Cerebellar cortex (tissue), 1 donor: ENCODE data around the gene RABIF.
"Not testable (repeated sequence)": the region's sequence is repeated elsewhere in the genome, so short reads cannot be mapped to it uniquely, and the experiment has no call there.

Experiments used
- DNase-seq: peaks from one replicate; pipeline ENCODE4 v3.0.0-alpha.2; 2015; ENCODE audit warnings: low spot score

RABIF gene

DNA sequence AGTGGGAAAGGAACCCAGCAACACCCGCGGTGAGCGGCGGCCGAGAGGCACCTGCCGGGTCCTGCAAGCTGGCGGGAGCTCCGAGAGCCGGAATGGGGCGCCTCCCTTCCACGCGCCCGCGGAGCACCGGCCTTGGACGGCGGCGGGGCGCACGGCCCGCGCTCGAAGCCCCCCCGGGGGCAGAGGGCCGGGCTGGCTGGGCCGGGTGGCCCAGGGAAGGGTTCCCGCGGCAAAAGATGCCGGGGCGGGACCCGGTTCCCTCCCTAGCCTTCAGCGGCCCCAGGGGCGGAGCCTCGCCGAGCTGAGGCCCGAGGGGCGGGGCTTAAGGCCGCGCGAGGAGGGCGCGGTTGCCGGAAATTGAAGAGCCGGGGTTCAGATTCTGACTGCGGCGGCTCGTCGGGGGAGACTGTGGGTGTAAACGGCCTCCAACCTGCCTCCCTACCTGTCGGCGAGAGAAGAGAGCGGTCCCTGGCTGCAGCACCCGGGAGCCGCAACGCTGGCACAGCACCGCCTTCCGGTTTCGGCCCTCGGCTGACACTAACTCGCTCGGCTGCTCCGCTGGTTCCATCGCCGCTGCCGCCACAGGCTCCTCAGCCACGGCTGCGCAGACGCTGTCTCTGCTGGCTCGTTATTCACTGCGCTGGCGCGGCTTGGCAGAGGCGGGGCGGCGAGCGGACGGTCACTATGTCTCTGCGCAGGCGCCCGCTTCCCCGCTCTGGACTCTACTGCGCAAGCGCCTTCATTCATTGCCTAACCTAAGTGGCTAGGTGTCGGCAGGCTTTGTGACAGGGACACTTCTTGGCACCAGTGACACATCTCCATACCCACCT, at the start of gene RABIF:
TSS of gene RABIF (minus strand) at position 619 of the 830 bp plus-strand sequence. CDS start at position 568, 51 bp downstream.
- DNase-seq = peak; percentile 96

DNA sequence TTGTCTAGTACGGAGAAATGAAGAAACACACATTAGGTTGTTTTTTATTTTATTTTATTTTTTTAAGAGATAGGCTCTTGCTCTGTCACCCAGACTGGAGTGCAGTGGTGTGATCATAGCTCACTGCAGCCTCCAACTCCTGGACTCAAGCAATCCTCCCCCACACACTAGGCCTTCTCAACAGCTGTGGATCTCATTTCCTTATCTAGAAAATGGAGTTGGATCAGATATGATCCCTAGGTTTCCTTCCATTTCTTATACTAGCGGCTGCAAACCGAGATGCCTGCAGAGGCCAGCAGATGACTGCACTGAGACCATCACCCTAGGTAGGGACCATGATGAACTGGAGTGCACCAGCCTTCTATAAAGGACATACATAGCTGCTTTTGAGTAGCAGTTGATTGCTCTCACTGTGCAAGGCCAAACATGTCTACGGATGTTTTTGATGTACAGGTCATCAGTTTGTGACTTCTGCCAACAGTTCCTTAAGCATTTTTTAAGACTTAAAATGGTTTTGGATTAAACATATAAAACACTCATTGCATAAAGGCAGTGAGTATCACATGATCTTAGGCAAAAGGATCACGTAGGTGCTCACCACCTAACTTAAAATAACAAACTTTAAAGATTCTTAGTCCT, 49.5 kb upstream of the RABIF start:
- DNase-seq = no peak

DNA sequence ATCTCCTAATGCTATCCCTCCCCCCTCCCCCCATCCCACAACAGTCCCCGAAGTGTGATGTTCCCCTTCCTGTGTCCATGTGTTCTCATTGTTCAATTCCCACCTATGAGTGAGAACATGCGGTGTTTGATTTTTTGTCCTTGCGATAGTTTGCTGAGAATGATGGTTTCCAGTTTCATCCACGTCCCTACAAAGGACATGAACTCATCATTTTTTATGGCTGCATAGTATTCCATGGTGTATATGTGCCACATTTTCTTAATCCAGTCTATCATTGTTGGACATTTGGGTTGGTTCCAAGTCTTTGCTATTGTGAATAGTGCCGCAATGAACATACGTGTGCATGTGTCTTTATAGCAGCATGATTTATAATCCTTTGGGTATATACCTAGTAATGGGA, 47.5 kb upstream of the RABIF start:
- not testable (repeated sequence) for DNase-seq

DNA sequence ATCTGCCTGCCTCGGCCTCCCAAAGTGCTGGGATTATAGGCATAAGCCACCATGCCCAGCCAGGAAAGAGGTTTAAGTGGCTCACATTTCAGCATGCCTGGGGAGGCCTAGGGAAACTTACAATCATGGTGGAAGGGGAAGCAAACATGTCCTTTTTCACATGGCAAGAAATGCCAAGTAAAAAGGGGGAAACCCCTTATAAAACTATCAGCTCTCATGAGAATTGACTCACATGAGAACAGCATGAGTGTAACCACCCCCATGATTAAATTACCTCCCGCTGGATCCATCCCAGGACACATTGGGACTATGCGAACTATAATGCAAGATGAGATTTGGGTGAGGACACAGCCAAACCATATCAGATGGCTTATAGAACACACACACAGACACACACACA, 46.9 kb upstream of the RABIF start:
- DNase-seq = no peak

DNA sequence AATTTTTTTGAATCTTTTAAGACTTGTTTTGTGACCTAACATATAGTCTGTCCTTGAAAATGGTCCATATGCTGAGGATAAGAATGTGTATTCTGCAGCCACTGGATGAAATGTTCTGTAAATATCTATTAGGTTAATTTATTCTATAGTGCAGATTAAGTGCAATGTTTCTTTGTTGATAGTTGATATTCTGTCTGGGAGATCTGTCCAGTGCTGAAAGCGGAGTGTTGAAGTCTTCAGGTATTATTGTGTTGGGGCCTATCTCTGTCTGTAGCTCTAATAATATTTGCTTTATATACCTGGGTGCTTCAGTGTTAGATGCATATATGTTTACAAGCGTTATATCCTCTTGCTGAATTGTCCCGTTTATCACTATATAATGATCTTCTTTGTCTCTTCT, 45.8 kb upstream of the RABIF start:
- DNase-seq = no peak

DNA sequence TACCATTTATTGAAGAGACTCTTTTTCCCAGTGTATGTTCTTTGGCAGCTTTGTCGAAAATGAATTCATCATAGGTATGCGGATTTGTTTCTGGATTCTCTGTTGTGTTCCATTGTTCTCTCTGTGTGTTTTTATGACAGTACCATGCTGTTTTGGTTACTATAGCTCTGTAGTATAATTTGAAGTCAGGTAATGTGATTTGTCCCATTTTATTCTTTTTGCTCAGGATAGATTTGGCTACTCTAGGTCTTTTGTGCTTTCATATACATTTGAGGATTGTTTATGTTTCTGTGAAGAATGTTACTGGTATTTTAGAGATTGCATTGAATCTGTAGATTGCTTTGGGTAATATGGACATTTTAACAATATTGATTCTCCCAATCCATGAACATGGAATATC, 43.5 kb upstream of the RABIF start:
- no peak for DNase-seq

DNA sequence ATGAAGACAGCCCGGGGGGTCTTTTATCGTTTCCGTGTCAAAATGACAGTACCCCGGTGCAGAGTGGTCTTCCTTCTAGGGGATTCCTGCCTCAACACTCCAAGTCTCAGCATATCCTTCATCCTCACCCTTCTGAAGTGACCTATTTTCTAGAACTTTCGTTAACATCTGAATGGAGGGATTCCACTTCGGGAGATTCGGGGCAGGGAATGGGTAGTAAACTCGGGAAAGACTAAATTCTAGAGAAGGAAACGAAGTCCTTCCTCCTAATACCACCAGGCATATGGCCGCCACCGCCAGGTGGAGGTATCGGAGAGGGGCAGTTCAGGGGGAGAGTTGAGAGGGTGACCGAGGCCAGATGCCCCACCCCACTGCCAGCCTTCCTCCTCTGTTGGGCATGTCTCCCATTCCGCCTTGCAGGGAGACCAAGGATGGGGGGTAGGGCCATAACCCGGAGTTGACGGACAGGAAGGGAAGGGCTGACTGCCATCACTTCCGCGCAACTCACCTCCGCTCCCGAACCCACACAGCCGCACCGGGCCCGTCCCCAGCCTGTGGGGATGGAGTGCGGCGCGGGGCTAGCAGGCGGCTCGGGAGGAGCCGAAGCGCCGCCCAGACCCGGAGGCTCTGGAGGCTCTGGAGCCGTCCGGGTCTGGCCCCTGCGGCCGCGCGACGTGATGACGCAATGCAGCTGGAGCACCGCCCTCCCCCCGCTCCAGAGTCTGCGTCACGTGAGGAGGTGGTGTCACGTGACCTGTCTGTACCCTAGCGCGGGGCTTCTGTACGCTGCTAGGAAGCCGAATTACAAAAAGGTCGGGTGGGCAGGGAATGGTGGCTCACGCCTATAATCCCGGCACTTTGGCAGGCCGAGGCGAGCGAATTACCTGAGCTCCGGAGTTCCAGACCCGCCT, 37.9 kb upstream of the RABIF start, which contains the start of gene KLHL12:
TSS of gene KLHL12 (minus strand) at position 654 of the 911 bp plus-strand sequence. CDS start 2,072 bp downstream, outside the sequence.
- peak; percentile 97 for DNase-seq

DNA sequence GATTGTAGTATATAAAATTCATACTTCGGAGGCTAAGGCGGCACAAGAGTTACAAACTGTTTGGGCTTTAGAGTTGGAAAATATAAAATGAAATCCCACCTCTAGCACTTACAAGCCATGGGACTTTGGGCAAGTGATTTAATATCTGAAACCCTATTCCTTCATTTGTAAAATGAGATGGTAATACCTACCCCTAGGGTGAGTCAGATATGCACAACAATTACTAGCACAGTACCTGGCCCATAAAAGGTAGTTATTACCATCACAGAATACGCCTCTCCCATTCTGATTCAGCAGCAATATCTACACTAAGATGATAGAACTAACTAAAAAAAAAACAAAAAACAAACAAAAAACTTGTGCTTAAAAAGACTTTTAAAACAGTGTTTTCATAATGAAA, 34.6 kb upstream of the RABIF start:
- no peak for DNase-seq

DNA sequence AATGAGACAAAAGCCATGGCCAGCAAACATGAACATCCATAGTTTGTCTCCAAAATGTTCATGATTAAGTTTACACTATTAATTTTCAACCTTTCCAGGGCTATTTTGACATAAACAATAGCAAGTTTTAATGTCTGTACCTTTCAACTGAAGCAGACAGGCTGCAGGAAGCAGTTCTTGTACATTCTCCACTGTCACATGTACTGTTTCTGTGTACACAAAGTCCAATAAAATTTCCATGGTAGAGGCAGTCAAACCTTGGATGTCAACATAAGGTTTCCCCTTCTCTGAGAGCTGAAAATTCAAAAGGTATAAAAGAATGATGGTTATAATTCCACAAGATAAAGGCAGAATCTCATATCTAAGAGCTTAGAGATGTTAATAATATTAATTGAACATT, 30.7 kb upstream of the RABIF start:
- no peak for DNase-seq

DNA sequence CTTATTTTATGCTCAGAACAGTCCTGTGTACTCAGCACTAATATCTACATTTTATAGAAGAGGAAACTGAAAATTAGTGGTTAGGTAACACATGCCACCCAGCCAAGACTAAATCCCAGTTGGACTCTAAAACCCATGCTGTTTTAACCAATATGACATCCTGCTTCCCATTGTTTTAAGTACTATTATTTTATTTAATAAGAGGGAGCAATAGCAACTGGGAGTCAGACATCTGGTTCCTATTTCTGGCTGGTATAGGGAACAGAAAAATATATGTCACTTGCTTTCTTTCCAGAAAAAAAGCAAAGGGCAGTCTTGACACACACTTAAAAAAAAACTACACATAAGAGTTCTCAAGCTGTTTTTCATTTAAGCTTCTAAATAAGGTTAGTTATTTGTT, 26.2 kb upstream of the RABIF start:
- DNase-seq = no peak

DNA sequence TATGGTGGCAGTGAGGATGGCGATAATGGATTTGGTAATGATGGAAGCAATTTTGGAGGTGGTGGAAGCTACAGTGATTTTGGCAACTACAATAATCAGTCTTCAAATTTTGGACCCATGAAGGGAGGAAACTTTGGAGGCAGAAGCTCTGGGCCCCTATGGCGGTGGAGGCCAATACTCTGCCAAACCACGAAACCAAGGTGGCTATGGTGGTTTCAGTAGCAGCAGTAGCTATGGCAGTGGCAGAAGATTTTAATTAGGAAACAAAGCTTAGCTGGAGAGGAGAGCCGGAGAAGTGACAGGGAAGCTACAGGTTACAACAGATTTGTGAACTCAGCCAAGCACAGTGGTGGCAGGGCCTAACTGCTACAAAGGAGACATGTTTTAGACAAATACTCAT, 23.5 kb upstream of the RABIF start:
- DNase-seq = not testable (repeated sequence)

DNA sequence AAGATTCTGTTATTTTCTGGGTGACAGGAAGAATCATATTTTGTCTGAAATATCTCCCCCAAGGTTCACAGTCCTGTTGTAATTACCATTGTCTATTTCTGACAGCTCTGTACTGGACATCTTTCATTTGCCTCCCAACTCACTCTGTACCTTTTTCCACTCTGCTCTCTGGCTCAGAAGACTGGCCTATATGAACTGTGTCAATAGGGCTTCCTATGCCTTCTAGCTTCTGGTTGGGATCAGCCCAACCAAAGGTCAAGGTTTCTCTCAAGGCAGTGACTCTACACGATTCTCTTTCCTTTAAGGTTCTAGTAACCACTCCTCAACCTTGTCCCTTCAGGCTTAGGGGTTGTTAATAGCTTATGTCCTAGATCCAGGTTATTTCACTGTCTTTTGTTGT, 20.5 kb upstream of the RABIF start:
- no peak for DNase-seq

DNA sequence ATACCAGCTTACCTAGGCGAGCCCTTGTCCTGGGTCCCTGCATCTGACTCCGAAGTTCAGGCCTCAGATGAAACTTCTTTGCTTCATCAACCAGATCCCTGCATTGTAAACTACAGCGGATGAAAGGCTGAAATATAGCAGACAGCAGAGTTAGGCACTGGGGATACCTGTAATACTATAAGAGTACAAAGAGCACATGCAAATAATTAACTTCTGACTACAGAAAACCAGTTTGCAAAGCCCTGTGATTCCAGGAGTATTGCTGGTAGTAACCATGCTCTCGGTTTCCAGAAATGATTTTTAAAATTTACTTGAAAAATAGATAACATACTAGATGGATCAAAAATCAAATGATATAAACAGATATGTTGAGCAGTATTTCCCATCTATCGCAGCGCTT, 20.0 kb upstream of the RABIF start:
- no peak for DNase-seq

DNA sequence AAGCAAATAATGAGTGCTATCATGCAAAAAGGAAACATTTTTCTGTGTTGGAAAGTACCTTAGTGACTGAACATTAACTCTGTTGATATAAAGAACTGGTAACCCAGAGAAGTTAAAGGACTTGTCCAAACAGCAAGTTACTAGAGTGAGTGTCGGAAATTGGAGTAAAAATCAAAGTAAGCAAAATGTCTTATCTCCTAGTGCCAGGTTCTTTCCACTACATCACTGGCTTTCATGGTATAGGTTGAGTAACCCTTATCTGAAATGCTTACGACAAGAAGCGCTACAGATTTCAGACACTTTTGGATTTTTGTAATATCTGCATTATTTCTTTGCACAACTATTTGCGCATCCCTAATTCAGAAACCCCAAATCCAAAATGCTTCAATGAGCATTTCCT, 16.4 kb upstream of the RABIF start:
- DNase-seq = no peak

DNA sequence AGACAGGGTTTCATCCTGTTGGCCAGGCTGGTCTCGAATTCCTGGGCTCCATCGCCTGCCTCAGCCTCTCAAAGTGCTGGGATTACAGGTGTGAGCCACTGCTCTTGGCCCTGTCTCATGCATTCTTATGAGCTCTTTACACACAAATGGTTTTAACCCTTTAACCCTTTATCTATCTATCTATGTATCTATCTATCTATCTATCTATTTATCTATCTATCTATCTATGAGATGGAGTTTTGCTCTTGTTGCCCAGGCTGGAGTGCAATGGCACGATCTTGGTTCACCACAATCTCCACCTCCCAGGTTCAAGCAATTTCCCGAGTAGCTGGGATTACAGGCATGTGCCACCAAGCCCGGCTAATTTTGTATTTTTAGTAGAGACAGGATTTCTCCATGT, 14.9 kb upstream of the RABIF start:
- not testable (repeated sequence) for DNase-seq

DNA sequence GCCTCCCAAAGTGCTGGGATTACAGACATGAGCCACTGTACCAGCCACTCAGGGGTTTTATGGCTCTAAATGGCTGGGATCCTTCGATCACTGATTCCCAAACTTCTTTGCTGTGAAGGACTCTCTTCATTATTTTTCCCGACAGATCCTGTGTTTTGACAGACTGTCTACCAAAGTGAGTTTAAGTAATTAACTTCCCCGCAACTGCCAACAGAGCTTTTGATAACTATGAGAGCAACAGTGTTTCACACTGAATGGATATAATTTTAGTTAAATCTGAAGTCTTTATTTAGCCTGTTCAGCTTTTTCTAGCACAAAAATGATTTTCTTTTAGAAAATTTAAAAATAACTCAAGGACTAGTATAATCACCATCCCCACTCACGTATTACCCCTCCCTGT, 12.6 kb upstream of the RABIF start:
- no peak for DNase-seq

DNA sequence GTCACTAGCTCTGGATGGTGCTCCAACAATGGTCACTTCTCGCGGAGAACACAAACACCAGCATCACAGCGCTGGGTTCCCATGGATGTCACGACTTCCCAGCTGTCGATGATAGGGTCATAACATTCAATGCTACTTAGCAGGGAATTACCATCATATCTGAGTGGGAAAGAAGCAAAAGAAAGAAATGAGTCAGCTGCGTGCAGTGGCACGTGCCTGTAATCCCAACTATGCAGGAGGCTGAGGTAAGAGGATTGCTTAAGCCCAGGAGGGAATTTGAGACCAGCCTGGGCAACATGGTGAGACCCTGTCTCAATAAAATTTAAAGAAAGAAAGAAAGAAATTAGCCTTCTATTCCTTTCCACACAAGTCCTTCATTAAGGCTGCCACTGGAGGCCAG, 3.6 kb upstream of the RABIF start:
- no peak for DNase-seq

DNA sequence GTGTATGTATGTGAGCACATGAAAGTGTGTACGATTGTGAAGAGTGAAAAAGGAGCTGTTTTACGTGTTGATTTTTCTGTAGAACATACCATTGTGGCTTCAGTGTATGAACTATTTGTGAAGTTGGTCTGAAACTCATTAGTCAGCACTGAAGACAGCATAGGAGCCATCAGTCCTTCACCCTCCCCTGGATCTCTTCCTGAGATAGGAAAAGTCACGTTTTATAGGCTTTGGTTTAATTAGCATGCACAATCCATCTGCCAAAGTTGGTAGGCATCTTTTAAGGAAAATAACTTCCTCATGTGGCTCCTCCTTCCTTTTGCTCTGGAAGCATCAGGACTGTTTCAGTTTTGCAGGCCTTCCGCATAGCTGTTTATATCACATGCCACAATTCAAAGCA, 1.4 kb upstream of the RABIF start:
- no peak for DNase-seq

DNA sequence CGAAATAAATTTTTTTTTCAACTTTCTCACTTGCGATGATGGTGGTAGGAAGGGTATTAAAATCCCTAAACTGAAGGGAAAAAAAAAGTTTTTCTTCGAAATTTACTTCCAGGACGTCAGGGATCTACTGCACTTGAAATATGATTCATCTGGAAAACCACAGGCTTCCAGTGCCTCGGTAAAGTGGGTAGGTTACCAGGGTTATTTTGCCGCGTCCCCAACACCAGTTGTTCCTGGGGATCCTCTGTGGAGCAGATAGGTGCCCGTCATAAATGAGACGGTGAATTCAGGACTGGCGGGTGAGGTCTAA, 773 bp downstream of the RABIF start:
- DNase-seq = no peak

DNA sequence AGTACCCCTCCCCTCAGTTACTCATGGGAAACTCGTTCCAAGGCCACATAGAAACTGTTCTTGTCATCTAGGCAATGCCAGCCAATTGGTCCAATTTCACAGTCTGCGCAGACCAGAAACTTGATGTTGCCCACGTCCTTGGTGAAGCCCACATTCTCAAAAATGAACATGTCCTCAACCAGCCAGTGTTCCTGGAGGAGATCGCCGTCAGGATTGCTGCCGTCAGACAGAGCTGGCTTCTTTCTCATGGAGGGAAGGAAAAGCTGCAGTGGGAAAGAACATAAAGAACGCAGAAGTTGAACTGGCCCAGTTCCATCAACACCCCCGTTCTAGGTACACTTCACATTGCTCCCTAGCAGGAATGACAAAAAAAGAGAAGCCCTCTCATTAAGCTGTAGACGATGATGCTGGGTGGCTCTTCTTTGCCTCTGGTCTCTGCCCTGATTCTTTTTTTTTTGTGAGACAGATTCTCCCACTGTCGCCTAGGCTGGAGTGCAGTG, 7.9 kb downstream of the RABIF start:
- DNase-seq = no peak

DNA sequence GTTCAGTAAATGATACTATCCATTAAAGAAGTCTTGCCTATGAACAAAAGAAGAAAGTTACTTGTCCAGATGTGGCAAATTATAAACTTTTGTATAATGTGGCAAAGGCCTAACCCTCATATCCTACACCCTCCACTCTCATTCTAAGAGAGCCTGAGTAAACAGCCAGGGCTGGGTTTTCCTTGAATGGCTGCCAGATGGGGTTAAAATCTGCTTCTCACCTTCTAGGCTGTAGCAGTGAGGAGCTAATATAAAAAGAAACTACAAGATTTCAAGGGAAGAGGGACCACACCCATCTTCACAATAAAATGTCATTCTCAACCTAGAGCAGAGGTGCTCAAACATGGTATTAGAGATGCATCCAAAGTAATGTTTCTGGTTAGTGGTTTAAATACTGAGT, 8.9 kb downstream of the RABIF start:
- no peak for DNase-seq

DNA sequence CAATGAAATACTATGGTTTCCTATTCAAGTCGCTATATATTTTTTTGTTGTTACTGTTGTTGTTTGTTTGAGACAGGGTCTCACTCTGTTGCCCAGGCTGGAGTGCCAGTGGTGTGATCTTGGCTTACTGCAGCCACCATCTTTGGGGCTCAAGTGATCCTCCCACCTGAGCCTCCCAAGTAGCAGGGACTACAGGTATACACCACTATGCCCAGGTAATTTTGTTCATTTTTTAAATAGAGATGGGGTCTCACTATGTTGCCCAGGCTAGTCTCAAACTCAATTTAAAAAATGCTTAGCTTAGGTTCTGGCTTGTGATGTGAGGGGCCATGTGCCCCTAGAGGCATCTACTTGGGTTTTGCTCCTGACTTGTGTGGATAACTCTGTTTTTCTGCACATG, 9.8 kb downstream of the RABIF start:
- DNase-seq = no peak

DNA sequence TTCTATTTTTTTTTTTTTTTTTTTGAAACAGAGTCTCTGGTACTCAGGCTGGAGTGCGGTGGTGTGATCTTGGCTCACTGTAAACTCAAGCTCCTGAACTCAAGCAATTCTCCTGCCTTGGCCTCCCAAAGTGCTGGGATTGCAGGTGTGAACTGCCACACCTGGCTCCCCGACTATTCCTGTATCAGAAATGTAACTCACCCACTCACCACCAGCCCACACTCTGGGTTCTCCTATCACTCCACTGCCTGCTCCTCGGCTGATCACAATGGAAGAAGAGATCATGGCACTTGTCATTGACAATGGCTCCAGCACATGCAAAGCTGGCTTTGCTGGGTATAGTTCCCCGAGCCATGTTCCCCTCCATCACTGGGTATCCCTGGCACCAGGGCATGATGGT, 15.9 kb downstream of the RABIF start:
- no peak for DNase-seq
